Measurements from ENCODE around the gene TBCD. TPM values are rescaled to one million over a fixed set of nuclear protein-coding genes. Genes with fewer than 3 reads are reported as not detected.

Gene TBCD
- total and polyA plus RNA-seq, 9 of the 15 experiments (the other 6 are each of a cell fraction or from before 2014, with no cell fraction given): 8.9 to 98.5 (median 28.0) TPM

GRCh38 chr17:82980632-82981031 is 228.8 kb downstream of the TBCD start:
- no peak for FAIRE-seq
- no peaks in the 10 kb centered on the region for H3K9me1 ChIP-seq (ENCODE audit: control insufficient read depth, insufficient read depth, low read length)
- CTCF ChIA-PET (ENCODE audit: low intra/inter-chr PET ratio): no interaction called here
- H4K20me1 ChIP-seq (replicated peaks; ENCODE audit: control insufficient read depth, insufficient read depth, low read length): no peaks in the 10 kb centered on the region
- 44% methylated on average over 9 of the region's 9 CpGs for WGBS (ENCODE audit: insufficient coverage, low coverage, missing lambda C conversion rate)
- peak; percentile 29; the same call in 1 of the 2 replicates for TF ChIP-seq RFX1 (IDR thresholded peaks at IDR 0.05)
- no peak for TF ChIP-seq HNRNPH1 (optimal IDR thresholded peaks at IDR 0.05; ENCODE audit: low read depth, low read length)
- H2AFZ ChIP-seq (ENCODE audit: low read depth, low read length): no peak overlapping the region
- H3K79me2 ChIP-seq (ENCODE audit: control insufficient read depth, insufficient read depth, low read length): no peaks in the 10 kb centered on the region
- ATAC-seq: no peak
- in situ Hi-C loops (cut with MboI) (no loop called here), intact Hi-C loops (cut with micrococcal nuclease) (no loop called here)
- no peak overlapping the region for H3K9ac ChIP-seq (ENCODE audit: insufficient read depth in 1 of 2, low read depth in 2 of 2, low read length in 2 of 2)
- H3K4me3 ChIP-seq: no peak overlapping the region
- DNase-seq (ENCODE audit: extremely low read depth in 1 of 4, low spot score in 3 of 4): no peak
- peaks cover 0 to 3% of the 10 kb centered on the region in 2 experiments; a peak in 1 of 5 replicates for H3K4me1 ChIP-seq (replicated peaks in 1 of 2; ENCODE audit: control insufficient read depth in 2 of 2, insufficient read depth in 2 of 2, low read length in 2 of 2)
- POLR2A ChIA-PET: interaction anchor here (0.6 kb wide), 1 partner anchor 819 kb away, joined by 3 read pairs; no protein-coding TSS in a partner anchor
- peaks cover 4% of the 10 kb centered on the region; the same call in 1 of the 2 replicates for H3K9me3 ChIP-seq (replicated peaks; ENCODE audit: control insufficient read depth, insufficient read depth, low read depth, low read length)
- H3K4me2 ChIP-seq (ENCODE audit: insufficient read depth, low read length): no peak overlapping the region
- BruUV-seq (replicated peaks): no TSS peak
- no peak overlapping the region for H3K27ac ChIP-seq (ENCODE audit: extremely low read depth, low read depth, low read length)
- no peaks in the 10 kb centered on the region for H3K27me3 ChIP-seq (ENCODE audit: control insufficient read depth in 2 of 2, insufficient read depth in 2 of 2, low read length in 2 of 2)
- no peaks in the 10 kb centered on the region for H3K36me3 ChIP-seq (ENCODE audit: control insufficient read depth, insufficient read depth, low read length)

- H3K9me3 ChIP-seq (replicated peaks; ENCODE audit: control insufficient read depth, insufficient read depth, low read depth, low read length): peaks cover 4% of the 10 kb centered on the region; the same call in 1 of the 2 replicates
- BruUV-seq (replicated peaks): no TSS peak
- no peak for TF ChIP-seq MYNN (IDR thresholded peaks at IDR 0.05)
- no peak for TF ChIP-seq MYNN (CRISPR knock-in tag; IDR thresholded peaks at IDR 0.05)
- TF ChIP-seq E2F4 (CRISPR knock-in tag; IDR thresholded peaks at IDR 0.05; ENCODE audit: low read depth): no peak
- TF ChIP-seq CTBP1 (IDR thresholded peaks at IDR 0.05; ENCODE audit: borderline replicate concordance): no peak
- no peak for TF ChIP-seq GTF2B (IDR thresholded peaks at IDR 0.05; ENCODE audit: extremely low read depth, insufficient read length)
- TF ChIP-seq NONO (IDR thresholded peaks at IDR 0.05; ENCODE audit: low read depth in 2 of 2, low read length in 1 of 2): no peak
- no peak for TF ChIP-seq NR2C1 (IDR thresholded peaks at IDR 0.05)
- no peak for TF ChIP-seq NR2C1 (tag; IDR thresholded peaks at IDR 0.05)
- no peak for TF ChIP-seq FIP1L1 (IDR thresholded peaks at IDR 0.05; ENCODE audit: low read depth, low read length, poor library complexity, severe bottlenecking)
- TF ChIP-seq RBFOX2 (IDR thresholded peaks at IDR 0.05; ENCODE audit: low read depth, low read length): no peak
- no peak for TF ChIP-seq NR4A1 (CRISPR knock-in tag; IDR thresholded peaks at IDR 0.05)
- TF ChIP-seq NR4A1 (tag; IDR thresholded peaks at IDR 0.05): no peak
- no peaks in the 10 kb centered on the region for H3K27me3 ChIP-seq (ENCODE audit: control insufficient read depth in 2 of 2, insufficient read depth in 2 of 2, low read length in 2 of 2)
- ATAC-seq (no peak), DNase-seq (ENCODE audit: extremely low read depth in 1 of 4, low spot score in 3 of 4) (no peak), FAIRE-seq (no peak)
- H2AFZ ChIP-seq (ENCODE audit: low read depth, low read length): no peak overlapping the region
- H3K4me1 ChIP-seq (replicated peaks in 1 of 2; ENCODE audit: control insufficient read depth in 2 of 2, insufficient read depth in 2 of 2, low read length in 2 of 2): peaks cover 0 to 6% of the 10 kb centered on the region in 2 experiments; a peak in 1 of 5 replicates
- no peak overlapping the region for H3K4me3 ChIP-seq
- WGBS (ENCODE audit: insufficient coverage, low coverage, missing lambda C conversion rate): 75% methylated on average over 15 of the region's 15 CpGs
- H3K4me2 ChIP-seq (ENCODE audit: insufficient read depth, low read length): no peak overlapping the region
- H3K27ac ChIP-seq (ENCODE audit: extremely low read depth, low read depth, low read length): no peak overlapping the region
- H3K9me1 ChIP-seq (ENCODE audit: control insufficient read depth, insufficient read depth, low read length): no peaks in the 10 kb centered on the region
- no peaks in the 10 kb centered on the region for H3K79me2 ChIP-seq (ENCODE audit: control insufficient read depth, insufficient read depth, low read length)
- no peaks in the 10 kb centered on the region for H4K20me1 ChIP-seq (replicated peaks; ENCODE audit: control insufficient read depth, insufficient read depth, low read length)
- H3K9ac ChIP-seq (ENCODE audit: insufficient read depth in 1 of 2, low read depth in 2 of 2, low read length in 2 of 2): peak overlapping the region in 1 of 2 experiments; percentile 26; a peak in 1 of 4 replicates
- CTCF ChIA-PET (ENCODE audit: low intra/inter-chr PET ratio): no interaction called here
- no peaks in the 10 kb centered on the region for H3K36me3 ChIP-seq (ENCODE audit: control insufficient read depth, insufficient read depth, low read length)
- intact Hi-C loops (cut with micrococcal nuclease) (no loop called here), in situ Hi-C loops (cut with MboI) (no loop called here)
- POLR2A ChIA-PET: interaction anchor here (0.6 kb wide), 1 partner anchor 819 kb away, joined by 3 read pairs; no protein-coding TSS in a partner anchor
Observed at GRCh38 chr17:82981141-82981730, 229.4 kb downstream of the TBCD start.
